Right cardiac atrium (tissue), 5 donors: ENCODE data around the gene DUOX1. TPM values are rescaled to one million over a fixed set of nuclear protein-coding genes. Genes with fewer than 3 reads are reported as not detected.
"Not testable (repeated sequence)": the region's sequence is repeated elsewhere in the genome, so short reads cannot be mapped to it uniquely, and the experiment has no call there.

Experiments used
- ATAC-seq, 2 donors: fragments of 200-7000 bp; cut with Tn5 transposase; one replicate each; pipeline versions ENCODE4 v1.8.0 to v1.9.1; 2020; ENCODE audit warnings: moderate library complexity in 2 of 2, mild to moderate bottlenecking in 1 of 2
- DNase-seq, 3 donors: peaks; one replicate each; pipeline ENCODE4 v3.0.0-alpha.2; 2020
- H3K27ac ChIP-seq: one replicate; pipeline ENCODE4 v1.5.1; 2013; ENCODE audit warnings: mild to moderate bottlenecking, low read length, control low read depth, moderate library complexity
- H3K27me3 ChIP-seq: one replicate; pipeline ENCODE4 v1.6.1; 2013; ENCODE audit not compliant: control insufficient read depth, insufficient read depth
- H3K4me1 ChIP-seq: one replicate; pipeline ENCODE4 v1.6.1; 2013; ENCODE audit warnings: low read length; ENCODE audit not compliant: control insufficient read depth, insufficient read depth
- H3K4me3 ChIP-seq: one replicate; pipeline ENCODE4 v1.5.1; 2013; ENCODE audit warnings: low read length, control low read depth
- H3K9me3 ChIP-seq: one replicate; pipeline ENCODE4 v1.6.1; 2013; ENCODE audit warnings: low read length; ENCODE audit not compliant: control insufficient read depth
- WGBS: extraction: QIAGEN DNeasy Blood & Tissue Kit; methylation state at CpG from one replicate; pipeline ENCODE4 v1.1.7; 2013; 5-methylcytosine and 5-hydroxymethylcytosine counted together
- intact Hi-C, 4 donors: fragments of 100-400 bp; cut with DNase I; formaldehyde crosslinking; loops; one replicate each; pipeline versions ENCODE4 v1.11.0 to v1.14.0; 2022 to 2023
- long read RNA-seq, 4 donors: library from polyadenylated mRNA; unstranded; transcript quantifications; one replicate each; pipeline ENCODE4 v2.0.0, GENCODE V29; 2020 to 2021
- polyA plus RNA-seq: library from polyadenylated mRNA; stranded (reverse); fragments of 200-250 nt; gene quantifications from one replicate; pipeline ENCODE4 v1.2.3, GENCODE V29; 2013
- total RNA-seq, 4 donors: library from RNA; stranded (reverse); fragmentation: NEBNext Ultra II Directional; extraction: Animal tissue kit (Norgen Biotek cat#: 25700); gene quantifications; one replicate each; pipeline ENCODE4 v1.2.1, GENCODE V29; 2021
- donor health status: healthy with polysubstance abuse.
- donor health status: DM: no; HTN: yes; CAD: no.
- donor health status: DM: no; HTN: no; CAD: no.
- donor health status: DM: no; HTN: yes; CAD: no; lungs with severe emphysema.
- donor health status: DM: yes; HTN: yes; CAD: no.

Gene DUOX1
- total RNA-seq (1 to 10 TPM; 1.9 to 6.1 (median 3.6) TPM), polyA plus RNA-seq (2.0 TPM)
- long read RNA-seq, donor 1, partial matches to known transcripts, result 3 of 18 reads
- long read RNA-seq, donor 1, other reads (novel, unspliced or antisense), result 15 of 18 reads
- long read RNA-seq, donor 2, partial matches to known transcripts, result 1 of 5 reads
- long read RNA-seq, donor 2, other reads (novel, unspliced or antisense), result 3 of 5 reads
- long read RNA-seq, donor 3, partial matches to known transcripts, result 1 of 17 reads
- long read RNA-seq, donor 3, other reads (novel, unspliced or antisense), result 16 of 17 reads
- long read RNA-seq, donor 4, partial matches to known transcripts, result 1 of 6 reads
- long read RNA-seq, donor 4, other reads (novel, unspliced or antisense), result 5 of 6 reads

DNA sequence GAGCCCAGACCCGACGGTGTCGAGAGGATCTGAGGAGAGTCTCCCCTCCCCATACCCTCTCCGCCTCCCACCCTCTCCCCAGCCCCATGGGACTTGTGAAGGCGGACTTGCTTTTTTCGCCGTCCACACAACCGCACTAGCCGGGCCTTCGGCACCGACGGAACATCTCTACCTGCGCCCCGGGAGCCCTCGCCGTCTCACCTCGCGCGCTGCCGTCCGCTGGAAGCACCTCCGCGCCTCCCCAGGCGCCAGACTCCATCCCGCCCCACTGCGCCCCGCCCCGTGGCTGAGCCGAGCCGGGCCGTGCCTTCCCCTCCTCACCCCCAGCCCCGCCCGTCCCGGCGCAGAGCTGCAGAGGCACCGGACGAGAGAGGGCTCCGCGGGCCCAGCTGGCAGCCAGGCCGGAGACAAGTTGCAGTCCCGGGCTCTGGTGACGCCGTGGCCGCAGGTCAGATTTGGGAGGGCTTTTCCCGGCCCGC is at the start of gene DUOX1, which contains the start of gene DUOXA1:
DUOX1 (plus strand) TSS at position 344 of the 479 bp plus-strand sequence. CDS start 1,973 bp downstream, outside the sequence.
DUOXA1 (minus strand) TSS at position 229 of the 479 bp plus-strand sequence. CDS start 6,865 bp downstream, outside the sequence.
- ATAC-seq (peak; percentile 89 to 91), DNase-seq (peak; percentile 65 to 88 (median 85))
- Histone ChIP-seq H3K4me3 (peak within 1 kb of the TSS; percentile 43), H3K9me3 (no peaks in the 10 kb centered on the region), H3K27me3 (no peaks in the 10 kb centered on the region), H3K4me1 (no peaks in the 10 kb centered on the region), H3K27ac (no peak within 1 kb of the TSS)
- WGBS, result 3% methylated on average over 46 of the region's 46 CpGs
- intact Hi-C loops, result no loop called here

DNA sequence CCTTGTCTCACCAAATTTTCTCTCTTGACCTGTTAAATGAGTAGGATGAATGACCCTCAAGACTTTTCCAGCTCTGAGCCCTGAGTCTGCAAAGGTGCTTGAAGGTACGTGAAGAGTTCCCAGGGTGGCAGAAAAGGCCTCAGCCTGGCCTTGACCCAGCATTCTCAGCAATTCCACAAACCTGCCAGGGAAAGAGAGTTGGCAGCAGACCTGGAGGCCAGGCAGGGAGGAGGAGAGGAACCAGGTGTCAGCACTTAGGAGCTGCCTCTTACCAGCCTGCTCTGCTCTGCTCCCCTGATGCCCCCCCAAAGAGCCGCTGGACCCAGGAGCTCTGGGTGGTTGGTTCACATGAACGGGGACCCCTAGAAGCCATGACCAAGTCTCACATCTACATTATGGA is 49.2 kb upstream of the DUOX1 start:
- DNase-seq, H3K27me3 ChIP-seq, H3K4me1 ChIP-seq, H3K9me3 ChIP-seq, H3K27ac ChIP-seq, intact Hi-C loops, ATAC-seq, H3K4me3 ChIP-seq: not testable (repeated sequence)
- WGBS, result 82% methylated on average over 2 of the region's 3 CpGs

DNA sequence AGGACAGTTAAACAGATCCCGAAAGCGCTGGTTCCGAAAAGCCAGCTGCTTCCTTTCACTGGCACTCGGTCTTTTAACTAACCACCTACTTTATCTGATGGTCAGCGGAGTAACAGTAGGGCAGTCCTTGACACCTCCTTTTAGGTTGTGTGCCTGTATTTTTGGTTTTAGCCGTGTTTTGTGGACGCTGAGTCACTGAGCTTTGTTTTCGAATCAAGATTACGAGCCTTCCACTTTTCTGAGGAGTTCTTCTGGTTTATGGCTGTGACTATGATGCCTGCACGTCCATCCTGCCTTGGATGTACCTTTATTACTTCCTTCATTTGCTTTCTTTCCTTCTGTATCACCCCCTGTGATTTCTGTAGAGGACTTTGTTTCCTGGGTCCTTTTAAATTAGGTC is 47.4 kb upstream of the DUOX1 start:
- H3K9me3 ChIP-seq, DNase-seq, H3K4me3 ChIP-seq, intact Hi-C loops, ATAC-seq, H3K27ac ChIP-seq, H3K4me1 ChIP-seq, H3K27me3 ChIP-seq: not testable (repeated sequence)
- 49% methylated on average over 9 of the region's 10 CpGs for WGBS

DNA sequence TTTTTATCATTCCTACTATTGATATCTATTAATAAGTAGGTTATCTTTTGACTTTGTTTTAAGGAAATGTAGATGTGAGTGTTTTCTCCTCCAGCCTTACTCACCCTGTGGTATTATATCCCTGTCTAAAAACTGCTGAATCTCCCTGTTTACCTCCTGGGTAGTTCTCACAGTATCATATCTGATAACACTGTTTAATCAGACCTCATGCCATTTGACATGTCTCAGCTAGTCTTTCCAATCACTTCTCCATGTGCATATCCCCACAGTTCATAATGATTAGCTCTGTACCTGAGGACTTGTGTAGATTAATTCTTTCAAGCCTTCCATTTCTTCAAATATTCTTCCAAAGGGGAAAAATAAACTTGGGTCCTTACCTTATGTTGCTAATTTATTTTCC is 46.6 kb upstream of the DUOX1 start:
- no peaks in the 10 kb centered on the region for H3K27me3 ChIP-seq
- intact Hi-C loops, result no loop called here
- DNase-seq (no peak), ATAC-seq (no peak)
- H3K9me3 ChIP-seq, result no peaks in the 10 kb centered on the region
- no peak overlapping the region for H3K4me3 ChIP-seq
- peaks cover 6% of the 10 kb centered on the region for H3K4me1 ChIP-seq
- no peak overlapping the region for H3K27ac ChIP-seq

DNA sequence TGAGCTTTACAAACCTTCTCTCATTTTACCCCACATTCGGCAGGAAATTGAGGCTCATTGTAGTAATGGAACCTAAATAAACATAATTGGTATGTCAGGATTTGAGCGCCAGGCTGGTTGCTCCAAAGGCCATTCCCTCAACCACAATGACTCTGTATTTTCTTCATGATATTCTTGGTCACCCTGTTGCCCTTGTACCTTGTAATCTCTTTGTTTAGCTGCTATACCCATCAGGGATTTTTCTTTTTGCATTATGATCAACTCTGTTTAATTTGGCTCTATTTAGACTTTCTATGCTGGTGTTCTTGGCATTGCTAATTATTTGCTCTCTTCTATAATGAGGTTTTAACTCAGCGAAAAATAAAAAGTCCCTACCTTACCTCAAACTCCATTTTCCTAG is 45.6 kb upstream of the DUOX1 start:
- Histone ChIP-seq H3K4me3 (no peak overlapping the region), H3K27ac (no peak overlapping the region), H3K27me3 (no peaks in the 10 kb centered on the region), H3K4me1 (peaks cover 6% of the 10 kb centered on the region), H3K9me3 (no peaks in the 10 kb centered on the region)
- no peak for ATAC-seq
- intact Hi-C loops, result no loop called here
- 83% methylated on average over 3 of the region's 3 CpGs for whole genome bisulfite sequencing
- no peak for DNase-seq

DNA sequence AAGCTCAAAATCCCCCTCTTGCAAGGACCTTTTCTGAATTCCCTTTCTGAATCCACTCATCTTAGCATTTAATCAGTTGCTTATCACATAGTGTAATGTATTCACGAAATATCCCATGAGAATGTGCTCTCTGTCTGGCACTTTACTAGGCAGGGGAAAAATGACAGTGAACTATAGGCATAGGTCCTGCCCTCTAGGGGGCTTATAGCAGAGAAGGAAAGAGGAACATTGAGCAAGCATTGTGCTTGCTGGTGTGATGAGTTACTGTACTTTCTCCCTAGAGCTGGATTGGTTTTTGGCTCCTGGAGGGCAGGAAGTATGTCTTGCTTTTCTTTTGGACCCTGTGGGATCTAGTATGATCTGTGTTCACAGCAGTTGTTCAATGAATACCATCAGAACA is 42.3 kb upstream of the DUOX1 start:
- Histone ChIP-seq H3K27ac (no peak overlapping the region), H3K27me3 (no peaks in the 10 kb centered on the region), H3K4me3 (no peak overlapping the region), H3K4me1 (no peaks in the 10 kb centered on the region), H3K9me3 (no peaks in the 10 kb centered on the region)
- intact Hi-C loops, result no loop called here
- DNase-seq, result no peak
- ATAC-seq, result no peak
- WGBS, result 41% methylated on average over 1 of the region's 1 CpG

DNA sequence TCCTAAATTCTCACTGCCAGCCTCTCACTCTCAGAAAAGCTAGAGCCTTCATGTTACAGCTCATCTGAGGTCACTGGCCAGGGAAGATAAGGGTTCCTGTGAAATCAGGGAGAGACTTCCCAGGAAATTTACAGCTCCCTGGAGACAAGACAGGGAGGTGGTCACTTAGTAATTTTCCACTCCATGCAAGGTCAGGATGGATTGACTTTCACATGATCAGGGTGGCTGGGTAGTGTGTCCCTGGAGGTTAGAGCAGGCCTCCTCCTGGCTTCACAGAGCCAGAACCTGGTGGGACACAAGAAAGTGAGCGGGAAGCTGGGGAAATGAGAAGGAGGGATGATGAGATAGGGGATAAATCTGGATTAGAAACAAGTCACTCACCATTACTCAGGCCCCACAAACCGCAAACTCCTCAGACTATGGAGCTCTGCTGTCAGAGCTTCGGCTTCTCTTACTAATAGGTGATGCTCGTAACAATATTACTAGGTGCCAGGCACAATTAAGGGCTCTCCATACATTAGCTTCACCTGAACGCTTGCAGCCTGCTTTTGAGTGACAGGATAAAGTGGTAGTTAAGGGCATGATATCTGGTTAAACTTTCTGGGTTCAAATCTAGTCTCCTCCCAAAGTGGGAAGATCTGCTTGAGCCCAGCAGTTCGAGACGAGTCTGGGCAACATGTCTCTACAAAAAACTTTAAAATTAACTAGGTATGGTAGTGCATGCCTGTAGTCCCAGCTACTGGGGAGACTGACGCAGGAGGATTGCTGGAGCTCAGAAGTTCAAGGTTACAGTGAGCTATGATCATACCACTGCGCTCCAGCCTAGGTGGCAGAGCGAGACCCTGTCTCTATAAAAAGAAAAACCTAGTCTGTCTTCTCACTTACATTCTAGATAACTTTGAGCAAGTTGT is 40.7 kb upstream of the DUOX1 start:
- intact Hi-C loops, result no loop called here
- Histone ChIP-seq H3K27me3 (no peaks in the 10 kb centered on the region), H3K4me3 (no peak overlapping the region), H3K9me3 (no peaks in the 10 kb centered on the region), H3K4me1 (no peaks in the 10 kb centered on the region), H3K27ac (no peak overlapping the region)
- no peak for DNase-seq
- peak in 1 of 2 donors; percentile 74 for ATAC-seq
- WGBS, result 80% methylated on average over 10 of the region's 10 CpGs

DNA sequence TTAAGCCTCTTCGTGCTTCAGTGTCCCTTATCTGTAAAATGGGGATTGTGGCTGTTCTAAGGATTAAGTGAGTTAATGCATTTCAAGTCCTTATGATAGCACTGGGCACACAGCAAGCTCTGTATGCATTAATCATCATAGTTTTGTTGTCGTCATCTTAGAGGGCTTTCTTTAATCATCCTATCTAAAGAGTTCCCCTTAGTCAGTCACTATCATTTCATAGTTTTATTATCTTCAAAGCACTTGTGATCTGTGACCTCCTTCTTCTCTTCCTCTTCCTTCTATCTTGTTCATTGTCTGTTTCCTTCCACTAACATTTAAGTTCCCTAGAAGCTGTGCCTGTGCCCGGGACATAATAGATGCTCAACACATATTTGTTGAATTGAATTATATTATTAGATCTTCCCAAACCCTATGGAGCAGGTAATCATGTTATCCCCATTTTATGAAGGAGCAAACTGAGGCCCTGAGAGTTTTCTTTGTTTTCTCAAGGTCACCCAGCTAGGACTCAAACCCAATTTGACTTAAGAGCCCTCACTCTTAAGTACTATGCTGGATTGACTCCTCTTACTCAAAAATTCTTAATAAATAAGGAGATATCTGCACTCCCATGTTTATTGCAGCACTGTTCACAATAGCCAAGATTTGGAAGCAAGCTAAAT is 40.0 kb upstream of the DUOX1 start:
- Histone ChIP-seq H3K9me3 (no peaks in the 10 kb centered on the region), H3K4me1 (no peaks in the 10 kb centered on the region), H3K27ac (no peak overlapping the region), H3K4me3 (no peak overlapping the region), H3K27me3 (no peaks in the 10 kb centered on the region)
- intact Hi-C loops, result no loop called here
- no peak for ATAC-seq
- WGBS, result 39% methylated on average over 3 of the region's 3 CpGs
- no peak for DNase-seq

DNA sequence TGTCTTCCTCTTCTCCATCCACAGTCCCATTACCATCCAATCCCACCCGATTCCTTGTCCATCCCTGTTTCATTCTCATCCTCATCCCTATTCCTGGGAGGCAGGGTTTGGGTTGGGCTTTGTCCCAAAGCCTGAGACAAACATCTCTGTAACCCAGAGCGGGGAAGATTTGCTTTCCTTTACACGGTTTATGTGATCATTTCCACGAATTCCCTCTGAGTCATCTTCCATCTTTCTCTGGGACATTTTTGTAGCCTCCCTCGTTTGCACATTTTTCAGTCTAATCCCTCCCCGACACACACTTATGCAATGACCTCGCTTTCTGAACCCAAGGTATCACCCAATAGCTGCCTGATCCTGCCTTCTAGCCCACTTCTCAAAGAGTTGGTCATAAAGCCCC is 38.6 kb upstream of the DUOX1 start:
- Histone ChIP-seq H3K4me3 (no peak overlapping the region), H3K9me3 (no peaks in the 10 kb centered on the region), H3K4me1 (no peaks in the 10 kb centered on the region), H3K27me3 (no peaks in the 10 kb centered on the region), H3K27ac (no peak overlapping the region)
- ATAC-seq, result no peak
- intact Hi-C loops, result no loop called here
- 59% methylated on average over 7 of the region's 7 CpGs for WGBS
- no peak for DNase-seq

DNA sequence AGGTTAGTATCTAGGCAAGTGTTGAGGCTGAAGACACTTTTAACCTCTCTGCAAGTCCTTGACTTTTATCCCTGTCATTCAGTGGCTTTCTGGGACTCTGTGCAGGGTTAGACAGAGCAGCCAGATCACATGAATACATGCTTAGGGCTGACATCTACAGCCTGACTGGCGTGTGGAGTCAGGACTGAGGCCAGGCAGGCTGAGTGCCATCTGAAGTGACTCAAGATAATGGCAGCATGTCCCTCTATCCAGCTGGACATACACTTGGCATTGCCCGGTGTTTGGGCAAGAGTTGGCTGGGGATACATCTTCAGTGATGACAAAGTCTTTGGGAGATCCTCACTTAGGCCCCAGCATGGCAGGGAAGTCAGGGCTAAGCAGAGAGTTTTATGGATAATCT is 38.2 kb upstream of the DUOX1 start:
- ATAC-seq, result peak; percentile 70 to 79
- no peaks in the 10 kb centered on the region for H3K27me3 ChIP-seq
- no peak overlapping the region for H3K4me3 ChIP-seq
- intact Hi-C loops, result no loop called here
- no peak overlapping the region for H3K27ac ChIP-seq
- no peaks in the 10 kb centered on the region for H3K4me1 ChIP-seq
- no peaks in the 10 kb centered on the region for H3K9me3 ChIP-seq
- peak in 1 of 3 donors; percentile 39 for DNase-seq
- WGBS, result 66% methylated on average over 2 of the region's 2 CpGs
